NCI-H2107 (cell line): ENCODE measurements around the gene GLB1L.
A peak's percentile ranks its signal among the peaks of the same experiment; 100 is the strongest.

Source experiments
- DNase-seq: peaks from one replicate; lab custom pipeline; 2025; lab: John Stamatoyannopoulos, UW

The GLB1L gene

GRCh38 chr2:219221957-219222518, 23.2 kb downstream of the GLB1L start:
- no peak for DNase-seq

GRCh38 chr2:219220652-219221402, 24.4 kb downstream of the GLB1L start:
- no peak for DNase-seq

GRCh38 chr2:219219784-219220532, 25.3 kb downstream of the GLB1L start:
- DNase-seq, result no peak

- peak; percentile 81 for DNase-seq
Observed at GRCh38 chr2:219218732-219219701, 26.2 kb downstream of the GLB1L start, which contains the start of gene ABCB6. TSS of gene ABCB6 (minus strand) at chr2:219218958. CDS start at chr2:219218673, 285 bp downstream.

GRCh38 chr2:219218217-219218731, 27.0 kb downstream of the GLB1L start:
- DNase-seq, result no peak

GRCh38 chr2:219216535-219216915, 28.7 kb downstream of the GLB1L start:
- DNase-seq, result no peak

GRCh38 chr2:219215871-219216534, 29.2 kb downstream of the GLB1L start:
- DNase-seq, result no peak

- no peak for DNase-seq
Observed at GRCh38 chr2:219214786-219215185, 30.5 kb downstream of the GLB1L start.

GRCh38 chr2:219214141-219214540, 31.1 kb downstream of the GLB1L start:
- no peak for DNase-seq

GRCh38 chr2:219213486-219214071, 31.7 kb downstream of the GLB1L start:
- no peak for DNase-seq

- DNase-seq, result no peak
Observed at GRCh38 chr2:219213026-219213415, 32.2 kb downstream of the GLB1L start.

- no peak for DNase-seq
Observed at GRCh38 chr2:219210886-219211362, 34.3 kb downstream of the GLB1L start.

GRCh38 chr2:219210196-219210885, 34.9 kb downstream of the GLB1L start:
- no peak for DNase-seq

GRCh38 chr2:219209236-219210195, 35.7 kb downstream of the GLB1L start:
- DNase-seq, result no peak

GRCh38 chr2:219207884-219208740, 37.1 kb downstream of the GLB1L start:
- no peak for DNase-seq

- DNase-seq, result no peak
Observed at GRCh38 chr2:219207134-219207883, 37.9 kb downstream of the GLB1L start.
